SK-N-SH treated with all-trans-retinoic acid at 6 μM for 48 hours (cell line): Measurements from ENCODE around the gene ZNF536.
"Not testable (repeated sequence)": the region's sequence is repeated elsewhere in the genome, so short reads cannot be mapped to it uniquely, and the experiment has no call there.

ENCODE experiments used
- BACH2 ChIP-seq: fragments of 250-450 bp; sonication (Bioruptor Pico); IDR thresholded peaks from 2 replicates; pipeline ENCODE4 v1.9.0; 2021; ENCODE audit warnings: mild to moderate bottlenecking, borderline replicate concordance
- CSDC2 ChIP-seq: fragments of 250-450 bp; sonication (Bioruptor Pico); IDR thresholded peaks from 2 replicates; pipeline ENCODE4 v1.5.0; 2020; ENCODE audit warnings: mild to moderate bottlenecking, moderate library complexity
- TOX ChIP-seq: fragments of 250-450 bp; sonication (Bioruptor Pico); IDR thresholded peaks from 2 replicates; pipeline ENCODE4 v1.8.0; 2021; ENCODE audit warnings: mild to moderate bottlenecking, moderate library complexity, borderline replicate concordance
- ZFP3 ChIP-seq: fragments of 250-450 bp; sonication (Bioruptor Pico); IDR thresholded peaks from 2 replicates; pipeline ENCODE4 v1.5.0; 2020; ENCODE audit warnings: mild to moderate bottlenecking, moderate library complexity
- ZFP30 ChIP-seq: fragments of 450-650 bp; formaldehyde crosslinking; IDR thresholded peaks from 2 replicates; pipeline ENCODE4 v1.5.0; 2022; ENCODE audit warnings: mild to moderate bottlenecking, moderate library complexity
- ZNF70 ChIP-seq: fragments of 450-650 bp; formaldehyde crosslinking; IDR thresholded peaks from 2 replicates; pipeline ENCODE4 v1.5.0; 2020; ENCODE audit warnings: mild to moderate bottlenecking, moderate library complexity
- ZNF8 ChIP-seq: fragments of 450-650 bp; formaldehyde crosslinking; IDR thresholded peaks from 2 replicates; pipeline ENCODE4 v1.5.0; 2020; ENCODE audit warnings: mild to moderate bottlenecking, moderate library complexity
- TF ChIP-seq, protein P1 (sequence below): fragments of 250-450 bp; sonication (Bioruptor Pico); IDR thresholded peaks from 2 replicates; pipeline ENCODE4 v1.8.0; 2020; ENCODE audit warnings: mild to moderate bottlenecking, moderate library complexity, borderline replicate concordance

GRCh38 chr19:30398539-30398938, 26.4 kb downstream of the ZNF536 start:
- TF ChIP-seq ZFP3, ZNF8, BACH2, ZNF70, ZFP30, CSDC2, TOX (CRISPR knock-in tag): not testable (repeated sequence)
- TF ChIP-seq, protein P1, sequence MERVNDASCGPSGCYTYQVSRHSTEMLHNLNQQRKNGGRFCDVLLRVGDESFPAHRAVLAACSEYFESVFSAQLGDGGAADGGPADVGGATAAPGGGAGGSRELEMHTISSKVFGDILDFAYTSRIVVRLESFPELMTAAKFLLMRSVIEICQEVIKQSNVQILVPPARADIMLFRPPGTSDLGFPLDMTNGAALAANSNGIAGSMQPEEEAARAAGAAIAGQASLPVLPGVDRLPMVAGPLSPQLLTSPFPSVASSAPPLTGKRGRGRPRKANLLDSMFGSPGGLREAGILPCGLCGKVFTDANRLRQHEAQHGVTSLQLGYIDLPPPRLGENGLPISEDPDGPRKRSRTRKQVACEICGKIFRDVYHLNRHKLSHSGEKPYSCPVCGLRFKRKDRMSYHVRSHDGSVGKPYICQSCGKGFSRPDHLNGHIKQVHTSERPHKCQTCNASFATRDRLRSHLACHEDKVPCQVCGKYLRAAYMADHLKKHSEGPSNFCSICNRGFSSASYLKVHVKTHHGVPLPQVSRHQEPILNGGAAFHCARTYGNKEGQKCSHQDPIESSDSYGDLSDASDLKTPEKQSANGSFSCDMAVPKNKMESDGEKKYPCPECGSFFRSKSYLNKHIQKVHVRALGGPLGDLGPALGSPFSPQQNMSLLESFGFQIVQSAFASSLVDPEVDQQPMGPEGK (CRISPR knock-in tag), result not testable (repeated sequence)
